Measurements from ENCODE around the gene DESI2. TPM values are rescaled to one million over a fixed set of nuclear protein-coding genes. Genes with fewer than 3 reads are reported as not detected.

DESI2 gene
- 25.1 to 34.8 TPM (median 31.1 TPM) in 5 replicates for total RNA-seq (2022; extraction: Qiagen RNA extraction; ENCODE audit: low read depth)

GRCh38 chr1:244652623-244653438 is at the start of gene DESI2:
Gene DESI2, plus strand, starts transcription at chr1:244653126. Its CDS starts 188 bp downstream, at chr1:244653314.

Other genes starting within 250 kb of the DESI2 start
- 41.7 to 52.0 TPM (median 49.2 TPM) in 5 replicates for gene ADSS2, start 201.2 kb upstream of the DESI2 start, total RNA-seq (2022; extraction: Qiagen RNA extraction; ENCODE audit: low read depth)
- gene CATSPERE, start 191.9 kb upstream of the DESI2 start, total RNA-seq (2022; extraction: Qiagen RNA extraction; ENCODE audit: low read depth) = 0.05 to 0.15 TPM (median 0.12 TPM) in 3 of 5 replicates, not detected in the others
- 38.5 to 50.8 TPM (median 48.0 TPM) in 5 replicates for gene COX20, start 182.5 kb downstream of the DESI2 start, total RNA-seq (2022; extraction: Qiagen RNA extraction; ENCODE audit: low read depth)
- gene HNRNPU, start 211.4 kb downstream of the DESI2 start, total RNA-seq (2022; extraction: Qiagen RNA extraction; ENCODE audit: low read depth) = 313 to 395 TPM (median 344 TPM) in 5 replicates

All from A549 treated with GW870086 at 1 μM for 4 hours (cell line).